Endothelial cell (in vitro differentiated cells): ENCODE measurements around the gene PCSK5. TPM values are rescaled to one million over a fixed set of nuclear protein-coding genes. Genes with fewer than 3 reads are reported as not detected.
A peak's percentile ranks its signal among the peaks of the same experiment; 100 is the strongest.

Source experiments
- DNase-seq: peaks from one replicate; pipeline ENCODE4 v3.0.0; 2021; ENCODE audit warnings: low spot score
- H3K27ac Mint-ChIP-seq: one replicate; pipeline ENCODE4 v1.8.0; 2021; ENCODE audit warnings: mixed read lengths, inconsistent platforms; ENCODE audit not compliant: unreplicated experiment
- H3K27me3 Mint-ChIP-seq: one replicate; pipeline ENCODE4 v1.8.0; 2021; ENCODE audit warnings: mild to moderate bottlenecking, moderate library complexity, mixed read lengths, inconsistent platforms; ENCODE audit not compliant: unreplicated experiment
- H3K36me3 Mint-ChIP-seq: one replicate; pipeline ENCODE4 v1.8.0; 2021; ENCODE audit warnings: mild to moderate bottlenecking, low read depth, mixed read lengths, inconsistent platforms; ENCODE audit not compliant: unreplicated experiment
- H3K4me1 Mint-ChIP-seq: one replicate; pipeline ENCODE4 v1.8.0; 2021; ENCODE audit warnings: mild to moderate bottlenecking, mixed read lengths, inconsistent platforms; ENCODE audit not compliant: unreplicated experiment
- H3K4me3 Mint-ChIP-seq: one replicate; pipeline ENCODE4 v1.8.0; 2021; ENCODE audit warnings: mild to moderate bottlenecking, mixed read lengths, inconsistent platforms; ENCODE audit not compliant: unreplicated experiment
- H3K9me3 Mint-ChIP-seq: one replicate; pipeline ENCODE4 v1.8.0; 2021; ENCODE audit warnings: mixed read lengths, inconsistent platforms; ENCODE audit not compliant: unreplicated experiment
- total RNA-seq: library from RNA; stranded (reverse); fragmentation: NEBNext Ultra II Directional; extraction: Animal tissue kit (Norgen Biotek cat#: 25700); gene quantifications from one replicate; pipeline ENCODE4 v1.2.1, GENCODE V29; 2021; ENCODE audit not compliant: unreplicated experiment
- TF ChIP-seq, protein P1 (sequence below): fragments of 200-600 bp; sonication (generic); IDR thresholded peaks from one replicate; pipeline ENCODE4 v1.5.0; 2021; ENCODE audit warnings: antibody characterized with exemption; ENCODE audit not compliant: unreplicated experiment

Gene PCSK5
- total RNA-seq, 1 donor from 2014 or later, result 3.1 TPM

DNA sequence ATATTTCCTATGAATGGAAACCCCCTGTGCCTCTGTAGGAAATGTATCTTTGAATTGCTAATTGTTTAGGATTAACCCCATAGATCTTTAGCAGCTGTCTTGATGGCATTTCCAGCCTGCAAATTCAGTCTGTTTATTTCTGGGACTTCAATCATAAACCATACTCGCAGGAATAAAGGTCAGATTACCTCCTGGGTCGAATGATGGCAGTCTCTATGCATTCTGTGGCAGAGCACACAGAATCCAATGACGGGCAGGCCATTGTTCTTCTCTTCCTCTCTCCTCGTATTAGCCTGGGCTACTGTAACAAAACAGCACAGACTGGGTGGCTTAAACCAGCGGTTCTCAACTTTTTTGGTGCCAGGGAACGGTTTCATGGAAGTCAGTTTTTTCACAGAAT is 199.9 kb downstream of the PCSK5 start:
- no peak for DNase-seq
- TF ChIP-seq, protein P1, sequence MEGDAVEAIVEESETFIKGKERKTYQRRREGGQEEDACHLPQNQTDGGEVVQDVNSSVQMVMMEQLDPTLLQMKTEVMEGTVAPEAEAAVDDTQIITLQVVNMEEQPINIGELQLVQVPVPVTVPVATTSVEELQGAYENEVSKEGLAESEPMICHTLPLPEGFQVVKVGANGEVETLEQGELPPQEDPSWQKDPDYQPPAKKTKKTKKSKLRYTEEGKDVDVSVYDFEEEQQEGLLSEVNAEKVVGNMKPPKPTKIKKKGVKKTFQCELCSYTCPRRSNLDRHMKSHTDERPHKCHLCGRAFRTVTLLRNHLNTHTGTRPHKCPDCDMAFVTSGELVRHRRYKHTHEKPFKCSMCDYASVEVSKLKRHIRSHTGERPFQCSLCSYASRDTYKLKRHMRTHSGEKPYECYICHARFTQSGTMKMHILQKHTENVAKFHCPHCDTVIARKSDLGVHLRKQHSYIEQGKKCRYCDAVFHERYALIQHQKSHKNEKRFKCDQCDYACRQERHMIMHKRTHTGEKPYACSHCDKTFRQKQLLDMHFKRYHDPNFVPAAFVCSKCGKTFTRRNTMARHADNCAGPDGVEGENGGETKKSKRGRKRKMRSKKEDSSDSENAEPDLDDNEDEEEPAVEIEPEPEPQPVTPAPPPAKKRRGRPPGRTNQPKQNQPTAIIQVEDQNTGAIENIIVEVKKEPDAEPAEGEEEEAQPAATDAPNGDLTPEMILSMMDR, result no peak
- Mint-ChIP-seq H3K27me3 (no peaks in the 10 kb centered on the region), H3K4me3 (no peak overlapping the region), H3K4me1 (peaks cover 5% of the 10 kb centered on the region), H3K9me3 (no peaks in the 10 kb centered on the region), H3K36me3 (no peaks in the 10 kb centered on the region), H3K27ac (no peak overlapping the region)

GRCh38 chr9:76090909-76091308 is 200.4 kb downstream of the PCSK5 start:
- Mint-ChIP-seq H3K4me3 (no peak overlapping the region), H3K27me3 (no peaks in the 10 kb centered on the region), H3K27ac (no peak overlapping the region), H3K36me3 (no peaks in the 10 kb centered on the region), H3K9me3 (no peaks in the 10 kb centered on the region), H3K4me1 (peaks cover 5% of the 10 kb centered on the region)
- no peak for DNase-seq
- TF ChIP-seq, protein P1, result no peak

- DNase-seq, result no peak
- H3K27ac Mint-ChIP-seq, result no peak overlapping the region
Measured at GRCh38 chr9:76092572-76092971, 202.1 kb downstream of the PCSK5 start.

GRCh38 chr9:76095585-76095984 is 205.1 kb downstream of the PCSK5 start:
- no peaks in the 10 kb centered on the region for H3K36me3 Mint-ChIP-seq
- no peak overlapping the region for H3K4me3 Mint-ChIP-seq
- H3K4me1 Mint-ChIP-seq, result peaks cover 11% of the 10 kb centered on the region
- peaks cover under 1% of the 10 kb centered on the region for H3K27me3 Mint-ChIP-seq
- no peaks in the 10 kb centered on the region for H3K9me3 Mint-ChIP-seq
- no peak for DNase-seq
- H3K27ac Mint-ChIP-seq, result no peak overlapping the region
- TF ChIP-seq, protein P1, result no peak

More at GRCh38 chr9:76092572-76092971, 202.1 kb downstream of the PCSK5 start:
- Mint-ChIP-seq H3K4me1 (peaks cover 5% of the 10 kb centered on the region), H3K4me3 (no peak overlapping the region), H3K27me3 (no peaks in the 10 kb centered on the region), H3K9me3 (no peaks in the 10 kb centered on the region), H3K36me3 (no peaks in the 10 kb centered on the region)
- TF ChIP-seq, protein P1, result no peak

- TF ChIP-seq, protein P1, result no peak
- H3K4me3 Mint-ChIP-seq, result no peak overlapping the region
- no peak for DNase-seq
- no peaks in the 10 kb centered on the region for H3K36me3 Mint-ChIP-seq
- H3K9me3 Mint-ChIP-seq, result no peaks in the 10 kb centered on the region
- peak overlapping the region; percentile 39 for H3K27ac Mint-ChIP-seq
- H3K4me1 Mint-ChIP-seq, result peaks cover 21% of the 10 kb centered on the region
- H3K27me3 Mint-ChIP-seq, result peaks cover 2% of the 10 kb centered on the region
Measured at GRCh38 chr9:76099516-76099915, 209.0 kb downstream of the PCSK5 start.
